SK-N-SH (cell line): Measurements from ENCODE around the gene SMYD3. TPM values are rescaled to one million over a fixed set of nuclear protein-coding genes. Genes with fewer than 3 reads are reported as not detected.

Source experiments
- CTCF ChIA-PET: fragments of 300-600, 350-600 bp; formaldehyde crosslinking; extraction: SDS; loops from one replicate; lab custom pipeline; 2021; lab: Yijun Ruan, JAX
- POLR2A ChIA-PET: fragments of 350-600 bp; sonication (Branson Sonifier 250); formaldehyde crosslinking; extraction: SDS; loops from one replicate; lab custom pipeline; 2020; ENCODE audit warnings: antibody characterized with exemption, inconsistent platforms; lab: Yijun Ruan, JAX
- DNase-seq: peaks from one replicate; pipeline ENCODE4 v3.0.0; 2012
- H2AFZ ChIP-seq: fragments of 200-600 bp; sonication (generic); 2 replicates; pipeline ENCODE4 v1.8.1; 2016; ENCODE audit warnings: antibody characterized with exemption, mild to moderate bottlenecking, low read depth
- H3F3A ChIP-seq: fragments of 200-600 bp; sonication (generic); replicated peaks from 2 replicates; pipeline ENCODE3; 2016; ENCODE audit warnings: antibody characterized with exemption, mild to moderate bottlenecking; ENCODE audit not compliant: insufficient read depth
- H3K27ac ChIP-seq, 2 experiments: fragments of 200-500 bp in 1 of 2; fragments of 200-600 bp in 1 of 2; sonication (Bioruptor generic) in 1 of 2; sonication (generic), shearing (Covaris generic) in 1 of 2; 2 replicates each; pipeline versions ENCODE4 v1.5.1 to v1.6.1; 2014 to 2016; ENCODE audit warnings: low read depth in 2 of 2, inconsistent platforms in 1 of 2, low read length in 1 of 2, mild to moderate bottlenecking in 1 of 2, mixed read lengths in 1 of 2
- H3K27me3 ChIP-seq: fragments of 200-600 bp; sonication (generic), shearing (Covaris generic); 2 replicates; pipeline ENCODE4 v1.6.1; 2016; ENCODE audit warnings: mixed run types; ENCODE audit not compliant: insufficient read depth
- H3K36me3 ChIP-seq, 2 experiments: fragments of 200-500 bp in 1 of 2; fragments of 200-600 bp in 1 of 2; sonication (Bioruptor generic) in 1 of 2; sonication (generic) in 1 of 2; replicated peaks in 1 of 2; 2 replicates each; pipeline versions ENCODE3 to v1.5.1; 2014 to 2016; ENCODE audit warnings: low read length in 1 of 2, mild to moderate bottlenecking in 1 of 2; ENCODE audit not compliant: insufficient read depth in 2 of 2, control insufficient read depth in 1 of 2
- H3K4me1 ChIP-seq, 2 experiments: fragments of 200-500 bp in 1 of 2; fragments of 200-600 bp in 1 of 2; sonication (Bioruptor generic) in 1 of 2; sonication (generic), shearing (Covaris generic) in 1 of 2; 2 replicates each; pipeline versions ENCODE4 v1.5.1 to v1.6.1; 2014 to 2016; ENCODE audit warnings: low read depth in 1 of 2, low read length in 1 of 2, mixed run types in 1 of 2; ENCODE audit not compliant: insufficient read depth in 2 of 2, control insufficient read depth in 1 of 2
- H3K4me2 ChIP-seq: fragments of 200-600 bp; sonication (generic), shearing (Covaris generic); 2 replicates; pipeline ENCODE4 v1.6.1; 2017; ENCODE audit warnings: mixed run types
- H3K4me3 ChIP-seq, 2 experiments: fragments of 200-500 bp in 1 of 2; fragments of 200-600 bp in 1 of 2; sonication (Bioruptor generic) in 1 of 2; sonication (generic), shearing (Covaris generic) in 1 of 2; 2 replicates each; pipeline versions ENCODE4 v1.5.1 to v1.8.1; 2014 to 2016; ENCODE audit warnings: low read depth in 2 of 2, inconsistent platforms in 1 of 2, low read length in 1 of 2, mild to moderate bottlenecking in 1 of 2, mixed read lengths in 1 of 2, moderate library complexity in 1 of 2
- H3K79me2 ChIP-seq: fragments of 200-600 bp; sonication (generic); 2 replicates; pipeline ENCODE4 v1.8.1; 2017; ENCODE audit warnings: mild to moderate bottlenecking; ENCODE audit not compliant: insufficient read depth
- H3K9ac ChIP-seq: fragments of 200-600 bp; sonication (generic); 2 replicates; pipeline ENCODE4 v1.6.1; 2017; ENCODE audit warnings: mixed run types
- H3K9me2 ChIP-seq: fragments of 200-600 bp; sonication (generic); 2 replicates; pipeline ENCODE4 v1.6.1; 2017; ENCODE audit warnings: mixed run types
- H3K9me3 ChIP-seq: fragments of 200-600 bp; sonication (generic); 2 replicates; pipeline ENCODE4 v1.6.1; 2017; ENCODE audit warnings: mixed run types, mild to moderate bottlenecking, moderate library complexity
- H4K20me1 ChIP-seq: fragments of 200-600 bp; sonication (generic); 2 replicates; pipeline ENCODE4 v1.6.1; 2017; ENCODE audit warnings: mild to moderate bottlenecking, mixed run types; ENCODE audit not compliant: insufficient read depth
- CHD2 ChIP-seq: fragments of 150-350 bp; IDR thresholded peaks from 2 replicates; pipeline ENCODE4 v1.6.1; 2018; ENCODE audit warnings: low read length; ENCODE audit not compliant: partially characterized antibody
- CTCF ChIP-seq: fragments of 200-600 bp; sonication (generic); IDR thresholded peaks from 2 replicates; pipeline ENCODE4 v1.6.1; 2017; ENCODE audit warnings: antibody characterized with exemption, mild to moderate bottlenecking, moderate library complexity
- ELF1 ChIP-seq: IDR thresholded peaks from 2 replicates; pipeline ENCODE4 v1.4.0; 2012
- EP300 ChIP-seq, 2 experiments: IDR thresholded peaks; 2 replicates each; pipeline versions ENCODE4 v1.4.0 to v1.6.1; 2012; ENCODE audit warnings: borderline replicate concordance in 1 of 2, low read depth in 1 of 2, low read length in 1 of 2
- FOXJ3 ChIP-seq: sonication (generic); formaldehyde crosslinking; IDR thresholded peaks from 2 replicates; pipeline ENCODE4 v1.5.1; 2020; ENCODE audit warnings: mild to moderate bottlenecking, missing genetic modification reagents
- IRF3 ChIP-seq: fragments of 150-350 bp; IDR thresholded peaks from 2 replicates; pipeline ENCODE4 v1.6.1; 2016; ENCODE audit warnings: mild to moderate bottlenecking, low read depth, low read length
- JUND ChIP-seq: IDR thresholded peaks from 2 replicates; pipeline ENCODE4 v1.4.0; 2012
- MXI1 ChIP-seq: IDR thresholded peaks from 2 replicates; pipeline ENCODE4 v1.6.1; 2012; ENCODE audit warnings: mild to moderate bottlenecking, low read depth, low read length, improper control_type of control experiment
- NFIC ChIP-seq: IDR thresholded peaks from 2 replicates; pipeline ENCODE4 v1.4.0; 2012; ENCODE audit warnings: borderline replicate concordance
- POLR2AphosphoS5 ChIP-seq: IDR thresholded peaks from 2 replicates; pipeline ENCODE4 v1.6.1; 2012; ENCODE audit warnings: low read depth, low read length
- SIN3A ChIP-seq: IDR thresholded peaks from 2 replicates; pipeline ENCODE4 v1.6.1; 2012; ENCODE audit warnings: low read depth, mild to moderate bottlenecking, low read length, moderate library complexity, borderline replicate concordance
- TCF12 ChIP-seq: IDR thresholded peaks from 2 replicates; pipeline ENCODE4 v1.4.0; 2012
- TEAD4 ChIP-seq: IDR thresholded peaks from 2 replicates; pipeline ENCODE4 v1.4.0; 2012; ENCODE audit warnings: mild to moderate bottlenecking, borderline replicate concordance; ENCODE audit not compliant: insufficient read depth
- USF2 ChIP-seq: fragments of 150-350 bp; IDR thresholded peaks from 2 replicates; pipeline ENCODE4 v1.6.1; 2017; ENCODE audit warnings: antibody characterized with exemption, low read length, low read depth, borderline replicate concordance
- WGBS: methylation state at CpG from one replicate; pipeline ENCODE4 v1.1.6; 2017; ENCODE audit warnings: low lambda C conversion rate; 5-methylcytosine and 5-hydroxymethylcytosine counted together
- polyA plus RNA-seq, 3 experiments: library from polyadenylated mRNA; depleted of rRNA; stranded (reverse); fragments of >200 nt; gene quantifications; 2 replicates each; pipeline ENCODE4 v1.2.3, GENCODE V29; 2012

The SMYD3 gene
- polyA plus RNA-seq, 1 of the 3 experiments (the other 2 are of a cell fraction) = 31.4 TPM

GRCh38 chr1:245771511-245772281, 735.4 kb downstream of the SMYD3 start (continued):
- TF ChIP-seq USF2 (no peak), SIN3A (no peak), CHD2 (peak; percentile 3), ELF1 (no peak), FOXJ3 (no peak), TEAD4 (peak; percentile 82), TCF12 (peak; percentile 87)

- TF ChIP-seq MXI1 (no peak), POLR2AphosphoS5 (peak; percentile 29; the same call in 1 of the 2 replicates), JUND (peak; percentile 41; the same call in 1 of the 2 replicates), EP300 (IDR thresholded peaks at IDR 0.05; ENCODE audit: borderline replicate concordance in 1 of 2, low read depth in 1 of 2, low read length in 1 of 2) (peak in 1 of 2 experiments; percentile 35; a peak in 1 of 4 replicates), NFIC (peak; percentile 20; the same call in 1 of the 2 replicates), FOXJ3 (no peak), TCF12 (no peak)
- Histone ChIP-seq H3K79me2 (no peaks in the 10 kb centered on the region), H3K27ac (peak overlapping the region; percentile 97), H3K9me3 (no peaks in the 10 kb centered on the region), H3K36me3 (peaks cover 0 to 2% of the 10 kb centered on the region in 2 experiments), H3K4me1 (peaks cover 23 to 26% of the 10 kb centered on the region in 2 experiments; a peak in 3 of 4 replicates), H3K27me3 (no peaks in the 10 kb centered on the region), H3K4me3 (no peak overlapping the region), H3K4me2 (peak overlapping the region; percentile 8; the same call in 1 of the 2 replicates), H3K9ac (no peak overlapping the region), H3K9me2 (no peaks in the 10 kb centered on the region), H2AFZ (no peak overlapping the region), H4K20me1 (no peaks in the 10 kb centered on the region), H3F3A (peaks cover 35% of the 10 kb centered on the region)
- no peak for DNase-seq
- ChIA-PET CTCF (interaction anchor here (1.2 to 2.9 kb wide), 3 partner anchors 19 to 237 kb away, joined by 3 to 7 read pairs (median 4); no protein-coding TSS in a partner anchor), POLR2A (no interaction called here)
- 35% methylated on average over 2 of the region's 2 CpGs for WGBS
Measured at GRCh38 chr1:245770156-245770555, 736.9 kb downstream of the SMYD3 start.

- POLR2A ChIA-PET = no interaction called here
Measured at GRCh38 chr1:245768596-245768995, 738.5 kb downstream of the SMYD3 start.

More at GRCh38 chr1:245768596-245768995, 738.5 kb downstream of the SMYD3 start:
- no peak for DNase-seq
- Histone ChIP-seq H3K4me2 (no peak overlapping the region), H2AFZ (no peak overlapping the region), H4K20me1 (no peaks in the 10 kb centered on the region), H3K9me3 (no peaks in the 10 kb centered on the region), H3K79me2 (no peaks in the 10 kb centered on the region), H3K36me3 (peaks cover 0 to 2% of the 10 kb centered on the region in 2 experiments), H3K4me3 (no peak overlapping the region), H3F3A (peaks cover 35% of the 10 kb centered on the region), H3K9ac (no peak overlapping the region), H3K27ac (peak overlapping the region in 1 of 2 experiments; percentile 97; a peak in 1 of 4 replicates), H3K4me1 (peaks cover 29 to 31% of the 10 kb centered on the region in 2 experiments), H3K27me3 (no peaks in the 10 kb centered on the region), H3K9me2 (no peaks in the 10 kb centered on the region)
- CTCF ChIA-PET = interaction anchor here (1.0 to 2.9 kb wide), 3 partner anchors 21 to 616 kb away, joined by 3 to 7 read pairs (median 3); no protein-coding TSS in a partner anchor
- TF ChIP-seq CTCF = no peak
- no peak for TF ChIP-seq IRF3
- WGBS = 86% methylated on average over 4 of the region's 4 CpGs
